C4-2B (cell line): ENCODE measurements around the gene ORM2.

Experiments
- H3K27ac ChIP-seq: fragments of 450-650 bp; 2 replicates; pipeline ENCODE4 v1.5.1; 2017
- ZFX ChIP-seq: fragments of 450-650 bp; IDR thresholded peaks from 2 replicates; pipeline ENCODE4 v1.6.1; 2017
- TF ChIP-seq, protein P1 (sequence below): fragments of 450-650 bp; conservative IDR thresholded peaks from 2 replicates; pipeline ENCODE4 v1.5.1; 2017; ENCODE audit warnings: mild to moderate bottlenecking

ORM2 gene

DNA sequence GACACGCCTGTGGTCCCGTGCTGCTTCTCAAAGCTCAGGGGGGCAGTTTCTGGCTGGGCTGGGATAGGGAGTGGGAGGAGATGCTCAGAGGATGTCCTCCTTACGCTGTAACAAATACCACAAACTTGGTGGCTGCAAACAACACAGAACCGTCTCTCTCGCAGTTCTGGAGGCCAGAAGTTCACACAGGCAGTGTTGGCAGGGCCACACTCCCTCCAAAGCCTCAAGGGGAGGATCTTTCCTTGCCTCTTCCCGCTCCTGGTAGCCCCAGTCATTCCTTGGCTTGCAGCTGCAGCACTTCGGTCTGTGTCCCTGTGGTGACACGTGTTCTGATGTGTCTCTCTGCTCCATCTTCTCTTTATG lies 17.2 kb upstream of the ORM2 start:
- TF ChIP-seq ZFX = no peak
- TF ChIP-seq, protein P1, sequence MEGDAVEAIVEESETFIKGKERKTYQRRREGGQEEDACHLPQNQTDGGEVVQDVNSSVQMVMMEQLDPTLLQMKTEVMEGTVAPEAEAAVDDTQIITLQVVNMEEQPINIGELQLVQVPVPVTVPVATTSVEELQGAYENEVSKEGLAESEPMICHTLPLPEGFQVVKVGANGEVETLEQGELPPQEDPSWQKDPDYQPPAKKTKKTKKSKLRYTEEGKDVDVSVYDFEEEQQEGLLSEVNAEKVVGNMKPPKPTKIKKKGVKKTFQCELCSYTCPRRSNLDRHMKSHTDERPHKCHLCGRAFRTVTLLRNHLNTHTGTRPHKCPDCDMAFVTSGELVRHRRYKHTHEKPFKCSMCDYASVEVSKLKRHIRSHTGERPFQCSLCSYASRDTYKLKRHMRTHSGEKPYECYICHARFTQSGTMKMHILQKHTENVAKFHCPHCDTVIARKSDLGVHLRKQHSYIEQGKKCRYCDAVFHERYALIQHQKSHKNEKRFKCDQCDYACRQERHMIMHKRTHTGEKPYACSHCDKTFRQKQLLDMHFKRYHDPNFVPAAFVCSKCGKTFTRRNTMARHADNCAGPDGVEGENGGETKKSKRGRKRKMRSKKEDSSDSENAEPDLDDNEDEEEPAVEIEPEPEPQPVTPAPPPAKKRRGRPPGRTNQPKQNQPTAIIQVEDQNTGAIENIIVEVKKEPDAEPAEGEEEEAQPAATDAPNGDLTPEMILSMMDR = no peak
- no peak overlapping the region for H3K27ac ChIP-seq

- H3K27ac ChIP-seq = no peak overlapping the region
- TF ChIP-seq ZFX = no peak
- TF ChIP-seq, protein P1 = no peak
Measured at GRCh38 chr9:114313186-114313585, 16.5 kb upstream of the ORM2 start.

DNA sequence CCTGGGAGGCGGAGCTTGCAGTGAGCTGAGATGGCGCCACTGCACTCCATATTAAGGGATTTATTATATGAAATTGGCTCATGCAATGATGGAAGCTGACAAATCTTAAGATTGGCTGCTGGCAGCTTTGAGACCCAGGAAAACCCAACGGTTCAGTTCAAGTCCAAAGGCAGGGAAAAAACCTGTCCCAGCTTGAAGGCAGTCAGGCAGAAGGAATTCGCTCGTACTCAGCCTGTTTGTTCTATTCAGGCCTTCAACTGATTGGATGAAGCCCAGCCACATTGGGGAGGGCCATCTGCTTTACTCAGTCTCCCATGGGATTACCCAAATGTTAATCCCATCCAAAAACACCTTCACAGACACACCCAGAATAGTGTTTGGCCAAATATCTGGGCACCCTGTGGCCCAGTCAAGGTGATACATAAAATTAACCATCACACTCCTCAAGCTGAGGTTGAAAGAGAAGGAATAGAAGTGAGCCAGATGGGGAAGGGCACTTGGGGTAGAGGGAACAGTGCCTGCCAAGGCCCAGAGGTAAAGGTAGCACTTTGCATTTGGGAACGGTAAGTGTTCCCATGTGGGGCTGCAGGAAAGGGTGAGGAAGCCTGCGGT lies 15.3 kb upstream of the ORM2 start:
- TF ChIP-seq, protein P1 = no peak
- no peak for TF ChIP-seq ZFX
- H3K27ac ChIP-seq = no peak overlapping the region

DNA sequence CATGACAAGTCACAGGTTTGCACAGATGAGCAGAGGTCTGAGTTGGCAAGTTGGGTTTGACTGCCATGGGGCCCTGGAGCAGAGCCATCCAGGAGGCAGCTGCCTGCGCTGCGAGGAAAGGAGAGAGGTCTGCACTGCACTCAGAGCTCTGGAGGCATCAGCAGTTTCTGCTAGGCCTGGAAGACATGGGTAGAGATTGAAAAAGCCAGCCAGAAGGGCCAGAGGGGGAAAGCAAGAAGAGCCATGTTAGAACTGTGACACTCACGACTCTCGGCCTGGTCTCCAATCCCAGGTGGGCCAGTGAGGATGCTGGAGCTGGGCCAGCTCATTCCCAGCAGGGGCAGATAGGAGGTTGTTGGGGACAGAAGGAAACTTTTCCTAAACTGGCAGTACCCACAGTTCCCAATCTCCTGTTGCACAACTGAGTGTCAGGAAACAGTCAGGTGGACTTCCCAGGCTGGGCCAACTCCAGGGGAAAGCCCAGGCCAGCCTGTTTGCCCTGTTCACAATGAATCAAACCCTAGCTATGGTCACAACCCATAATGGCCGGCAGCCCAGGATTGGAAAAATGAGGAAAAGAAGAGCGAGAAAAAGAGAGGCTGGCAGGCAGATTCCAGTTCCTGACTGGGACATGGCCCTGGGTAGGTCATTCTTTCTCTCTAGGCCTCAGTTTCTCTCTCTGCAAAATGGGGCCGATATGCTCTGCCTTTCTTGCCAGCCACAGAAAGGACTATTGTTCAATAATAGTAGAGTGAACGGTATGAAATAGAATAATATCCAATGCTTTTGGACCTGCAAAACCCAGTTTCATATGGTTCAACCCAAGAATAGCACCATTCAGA lies 14.6 kb upstream of the ORM2 start:
- TF ChIP-seq, protein P1 = no peak
- TF ChIP-seq ZFX = no peak
- no peak overlapping the region for H3K27ac ChIP-seq

DNA sequence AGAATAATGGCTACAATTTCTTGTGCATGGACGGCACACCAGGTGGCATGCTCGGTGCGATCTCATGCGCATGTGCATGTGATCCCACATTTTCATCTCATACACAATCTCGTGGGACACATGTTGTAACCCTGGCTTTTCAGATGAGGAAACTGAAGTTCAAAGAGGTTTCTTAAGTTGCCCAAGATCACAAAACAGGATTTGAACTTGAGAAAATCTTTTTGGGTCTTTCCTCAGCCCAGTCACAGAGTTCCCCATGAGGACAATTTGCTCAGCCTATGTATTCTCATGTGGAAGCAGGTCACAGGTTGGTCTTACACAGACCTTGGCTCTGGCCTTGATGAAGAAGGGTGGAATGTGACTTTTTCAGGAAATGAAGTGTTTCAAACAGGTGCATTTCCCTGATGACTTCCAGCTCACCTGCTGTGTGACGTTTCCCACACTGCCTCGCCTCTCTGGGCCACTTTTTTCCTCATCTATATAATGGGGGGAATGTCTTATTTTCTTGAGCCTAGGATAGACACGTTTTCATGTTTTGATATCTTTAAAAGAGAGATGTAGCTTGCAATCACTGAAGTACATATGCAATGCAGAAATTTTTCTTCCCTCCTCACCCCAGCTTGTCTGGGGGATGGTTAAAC lies 13.8 kb upstream of the ORM2 start:
- TF ChIP-seq, protein P1 = no peak
- no peak for TF ChIP-seq ZFX
- H3K27ac ChIP-seq = no peak overlapping the region

DNA sequence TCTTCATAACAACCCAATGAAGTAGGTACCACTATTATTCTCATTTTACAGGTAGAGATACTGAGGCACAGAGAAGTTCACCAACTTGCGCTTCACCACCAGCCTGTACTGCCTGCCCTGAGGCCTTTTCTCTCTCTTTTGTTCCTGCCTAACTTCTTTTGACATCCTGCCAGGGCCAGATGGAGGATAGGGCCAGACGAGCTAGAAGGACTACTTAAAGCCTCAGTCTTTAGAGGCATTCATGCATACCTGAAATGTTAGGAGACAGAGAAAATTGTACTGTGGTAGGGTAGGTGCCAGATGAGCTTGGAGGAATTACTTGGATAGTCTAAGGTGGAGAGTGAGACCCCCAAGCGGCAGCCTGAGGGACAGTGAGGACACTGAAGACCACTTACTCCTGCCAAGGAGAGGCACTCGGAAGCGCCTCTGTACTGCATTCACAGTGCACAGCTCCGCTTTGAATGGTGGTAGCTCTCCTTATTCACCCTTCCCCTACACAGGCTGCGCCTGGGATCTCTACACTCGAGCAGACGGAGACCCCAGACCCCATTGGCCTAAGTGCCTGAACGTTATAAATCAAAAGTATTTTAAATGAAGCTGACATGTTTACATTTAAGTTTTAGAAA lies 13.0 kb upstream of the ORM2 start:
- no peak overlapping the region for H3K27ac ChIP-seq

More for the DNA sequence above, 13.0 kb upstream of the ORM2 start:
- no peak for TF ChIP-seq ZFX
- TF ChIP-seq, protein P1 = no peak
